Measurements from ENCODE around the gene CACNA1F. TPM values are rescaled to one million over a fixed set of nuclear protein-coding genes. Genes with fewer than 3 reads are reported as not detected.

CACNA1F gene
- total RNA-seq, 1 donor from 2014 or later: 0.12 TPM

DNA sequence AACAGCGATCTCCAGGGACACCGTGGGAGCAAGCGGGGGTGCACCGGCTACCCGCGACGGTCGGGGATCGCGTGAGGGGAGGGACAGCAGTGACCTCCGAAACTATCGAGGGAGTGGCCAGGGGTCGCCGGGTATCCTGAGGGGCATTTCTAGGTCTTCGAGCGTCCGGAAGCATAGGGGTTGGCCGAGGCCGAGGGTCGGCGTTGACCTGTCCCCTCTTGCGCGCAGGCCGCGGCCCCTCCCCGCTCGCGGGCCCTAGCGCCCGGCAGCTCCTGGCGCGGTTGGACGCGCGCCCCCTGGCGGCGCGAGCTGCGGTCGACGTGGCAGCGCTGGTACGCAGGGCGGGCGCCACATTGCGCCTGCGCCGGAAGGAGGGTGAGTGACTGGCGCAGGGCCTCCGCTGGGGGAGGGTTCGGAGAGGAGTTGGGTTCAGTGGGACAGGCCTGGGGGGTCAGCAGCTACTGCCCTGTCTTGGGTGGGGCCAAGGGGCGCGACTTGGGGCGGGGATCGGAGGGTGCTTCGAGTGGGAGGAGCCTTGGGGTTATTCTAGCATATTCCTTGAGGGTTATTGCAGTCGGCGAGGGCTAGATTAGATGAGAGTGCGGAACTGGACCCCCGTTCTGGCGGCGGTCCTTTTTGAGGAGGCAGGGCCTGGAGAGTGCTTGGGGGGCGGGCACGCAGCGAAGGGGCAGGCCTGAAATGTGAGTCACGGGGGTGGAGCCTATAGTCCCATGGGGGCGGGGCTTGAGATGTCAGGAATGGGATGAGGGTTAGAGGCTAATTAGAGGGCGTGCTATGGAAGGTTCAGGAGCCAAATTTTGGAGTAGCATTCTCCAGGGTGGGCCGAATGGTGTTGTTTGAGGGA is 69.4 kb downstream of the CACNA1F start:
- TF ChIP-seq, protein P1, sequence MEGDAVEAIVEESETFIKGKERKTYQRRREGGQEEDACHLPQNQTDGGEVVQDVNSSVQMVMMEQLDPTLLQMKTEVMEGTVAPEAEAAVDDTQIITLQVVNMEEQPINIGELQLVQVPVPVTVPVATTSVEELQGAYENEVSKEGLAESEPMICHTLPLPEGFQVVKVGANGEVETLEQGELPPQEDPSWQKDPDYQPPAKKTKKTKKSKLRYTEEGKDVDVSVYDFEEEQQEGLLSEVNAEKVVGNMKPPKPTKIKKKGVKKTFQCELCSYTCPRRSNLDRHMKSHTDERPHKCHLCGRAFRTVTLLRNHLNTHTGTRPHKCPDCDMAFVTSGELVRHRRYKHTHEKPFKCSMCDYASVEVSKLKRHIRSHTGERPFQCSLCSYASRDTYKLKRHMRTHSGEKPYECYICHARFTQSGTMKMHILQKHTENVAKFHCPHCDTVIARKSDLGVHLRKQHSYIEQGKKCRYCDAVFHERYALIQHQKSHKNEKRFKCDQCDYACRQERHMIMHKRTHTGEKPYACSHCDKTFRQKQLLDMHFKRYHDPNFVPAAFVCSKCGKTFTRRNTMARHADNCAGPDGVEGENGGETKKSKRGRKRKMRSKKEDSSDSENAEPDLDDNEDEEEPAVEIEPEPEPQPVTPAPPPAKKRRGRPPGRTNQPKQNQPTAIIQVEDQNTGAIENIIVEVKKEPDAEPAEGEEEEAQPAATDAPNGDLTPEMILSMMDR (conservative IDR thresholded peaks at IDR 0.05; ENCODE audit: low read depth, low read length): peak; percentile 49
- no peak for DNase-seq (ENCODE audit: low read depth)
- peak overlapping the region; percentile 53 for H3K4me3 ChIP-seq (ENCODE audit: low read depth, low read length)

DNA sequence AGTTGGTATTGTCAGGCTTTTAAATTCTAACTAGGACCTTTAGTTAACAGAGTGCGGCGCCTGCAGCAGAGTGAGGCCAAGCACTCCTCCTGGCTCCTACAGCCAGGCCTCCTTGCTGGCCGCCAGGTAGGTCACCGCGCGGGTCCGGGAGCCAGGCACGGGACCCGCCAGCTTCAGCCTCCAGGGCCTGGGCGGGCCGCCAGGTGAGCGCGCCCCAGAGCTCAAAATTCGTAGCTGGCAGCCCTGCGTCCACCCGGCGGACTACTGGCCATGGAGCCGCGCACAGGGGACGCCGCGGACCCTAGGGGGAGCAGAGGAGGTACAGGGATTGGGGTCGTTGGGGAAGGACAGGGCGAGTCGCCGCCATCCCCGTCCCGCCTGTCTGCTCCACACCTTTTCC is 70.5 kb downstream of the CACNA1F start, which contains the start of gene MAGIX:
Gene MAGIX, plus strand, starts transcription at position 139 of the 400 bp plus-strand sequence. Its CDS starts 132 bp downstream, at position 271.
- DNase-seq (ENCODE audit: low read depth): no peak
- H3K4me3 ChIP-seq (ENCODE audit: low read depth, low read length): peak within 1 kb of the TSS; percentile 53
- TF ChIP-seq, protein P1 (conservative IDR thresholded peaks at IDR 0.05; ENCODE audit: low read depth, low read length): no peak

DNA sequence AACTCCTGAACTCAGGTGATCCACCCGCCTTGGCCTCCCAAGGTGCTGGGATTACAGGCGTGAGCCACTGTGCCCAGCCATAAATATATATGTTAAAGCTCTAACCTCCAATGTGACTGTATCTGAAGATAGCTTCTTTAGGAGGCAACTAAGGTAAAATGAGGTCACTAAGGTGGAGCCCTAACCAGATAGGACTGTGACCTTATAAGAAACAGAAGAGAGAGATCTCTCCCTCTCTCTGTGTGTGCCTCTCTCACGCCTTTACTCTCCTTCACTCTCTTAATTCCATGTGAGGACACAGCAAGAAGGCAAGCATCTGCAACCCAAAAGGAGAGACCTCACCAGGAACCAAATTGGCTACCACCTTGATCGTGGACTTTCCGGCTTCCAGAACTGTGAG is 71.5 kb downstream of the CACNA1F start:
- TF ChIP-seq, protein P1 (conservative IDR thresholded peaks at IDR 0.05; ENCODE audit: low read depth, low read length): no peak

DNA sequence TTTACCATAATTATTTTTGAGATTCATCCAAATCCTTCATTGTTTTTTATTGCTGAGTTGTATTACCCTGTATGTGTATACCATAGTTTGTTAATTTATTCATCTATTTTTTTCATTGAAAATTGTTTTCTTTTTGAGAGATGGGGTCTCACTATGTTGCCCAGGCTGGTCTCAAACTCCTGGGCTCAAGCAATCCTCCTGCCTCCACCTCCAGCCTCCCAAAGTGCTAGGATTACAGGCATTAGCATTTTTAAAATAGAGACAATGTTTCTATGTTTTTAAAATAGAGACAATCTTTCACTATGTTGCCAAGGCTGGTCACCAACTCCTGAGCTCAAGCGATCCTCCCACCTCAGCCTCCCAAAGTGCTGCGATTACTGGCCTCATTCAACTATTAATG is 72.2 kb downstream of the CACNA1F start:
- TF ChIP-seq, protein P1 (conservative IDR thresholded peaks at IDR 0.05; ENCODE audit: low read depth, low read length): no peak
- no peak for DNase-seq (ENCODE audit: low read depth)
- H3K4me3 ChIP-seq (ENCODE audit: low read depth, low read length): no peak overlapping the region

More for the DNA sequence above, 71.5 kb downstream of the CACNA1F start:
- no peak for DNase-seq (ENCODE audit: low read depth)
- H3K4me3 ChIP-seq (ENCODE audit: low read depth, low read length): no peak overlapping the region

DNA sequence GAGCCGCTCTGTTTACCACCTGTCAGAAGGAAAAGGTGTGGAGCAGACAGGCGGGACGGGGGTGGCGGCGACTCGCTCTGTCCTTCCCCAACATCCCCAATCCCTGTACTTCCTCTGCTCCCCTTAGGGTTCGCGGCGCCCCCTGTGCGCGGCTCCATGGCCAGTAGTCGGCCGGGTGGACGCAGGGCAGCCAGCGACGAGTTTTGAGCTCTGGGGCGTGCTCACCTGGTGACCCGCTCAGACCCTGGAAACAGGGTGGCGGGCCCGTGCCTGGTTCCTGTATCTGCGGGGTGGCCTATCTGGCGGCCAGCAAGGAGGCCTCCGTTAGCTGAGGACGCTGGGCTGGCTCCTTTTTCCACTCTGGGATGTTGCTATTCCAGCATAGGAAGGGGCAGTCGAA is 75.9 kb downstream of the CACNA1F start:
- H3K4me3 ChIP-seq (ENCODE audit: low read depth, low read length): no peak overlapping the region
- no peak for DNase-seq (ENCODE audit: low read depth)
- TF ChIP-seq, protein P1 (conservative IDR thresholded peaks at IDR 0.05; ENCODE audit: low read depth, low read length): no peak

DNA sequence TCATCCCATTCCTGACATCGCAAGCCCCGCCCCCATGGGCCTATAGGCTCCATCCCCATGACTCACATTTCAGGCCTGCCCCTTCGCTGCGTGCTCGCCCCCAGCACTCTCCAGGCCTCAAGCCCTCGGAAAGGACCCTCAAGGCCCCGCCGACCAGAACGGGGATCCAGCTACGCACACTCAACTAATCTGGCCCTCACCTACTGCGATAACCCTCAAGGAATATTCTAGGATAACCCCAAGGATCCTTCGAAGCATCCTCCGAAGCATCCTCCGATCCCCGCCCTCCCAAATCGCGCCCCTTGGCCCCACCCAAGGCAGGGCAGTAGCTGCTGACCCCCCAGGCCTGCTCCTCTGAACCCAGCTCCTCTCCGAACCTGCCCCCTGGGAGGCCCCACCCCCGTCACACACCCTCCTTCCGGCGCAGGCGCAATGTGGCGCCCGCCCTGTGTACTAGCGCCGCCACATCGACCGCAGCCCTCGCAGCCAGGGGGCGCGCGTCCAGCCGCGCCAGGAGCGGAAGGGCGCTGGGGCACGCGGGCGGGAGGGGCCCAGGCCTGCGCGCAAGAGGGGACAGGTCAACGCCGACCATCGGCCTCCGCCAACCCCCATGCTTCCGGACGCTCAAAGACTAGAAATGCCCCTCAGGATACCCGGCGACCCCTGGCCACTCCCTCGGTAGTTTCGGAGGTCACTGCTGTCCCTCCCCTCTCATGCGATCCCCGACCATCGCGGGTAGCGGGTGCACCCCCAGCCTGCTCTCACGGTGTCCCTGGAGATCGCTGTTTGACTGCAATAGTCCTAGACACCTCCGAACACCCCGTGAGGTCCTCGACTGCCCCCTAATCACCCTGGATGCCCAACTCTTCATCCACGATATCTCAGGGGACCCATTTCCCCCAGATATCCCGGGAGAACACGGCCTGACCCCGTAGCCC is 77.0 kb downstream of the CACNA1F start:
- H3K4me3 ChIP-seq (ENCODE audit: low read depth, low read length): peak overlapping the region; percentile 58
- TF ChIP-seq, protein P1 (conservative IDR thresholded peaks at IDR 0.05; ENCODE audit: low read depth, low read length): peak; percentile 65
- DNase-seq (ENCODE audit: low read depth): peak; percentile 18

Data from epithelial cell of proximal tubule (primary cell).